ENCODE measurements around the gene NKAIN2.
"Not testable (repeated sequence)": the region's sequence is repeated elsewhere in the genome, so short reads cannot be mapped to it uniquely, and the experiment has no call there.

NKAIN2 gene

DNA sequence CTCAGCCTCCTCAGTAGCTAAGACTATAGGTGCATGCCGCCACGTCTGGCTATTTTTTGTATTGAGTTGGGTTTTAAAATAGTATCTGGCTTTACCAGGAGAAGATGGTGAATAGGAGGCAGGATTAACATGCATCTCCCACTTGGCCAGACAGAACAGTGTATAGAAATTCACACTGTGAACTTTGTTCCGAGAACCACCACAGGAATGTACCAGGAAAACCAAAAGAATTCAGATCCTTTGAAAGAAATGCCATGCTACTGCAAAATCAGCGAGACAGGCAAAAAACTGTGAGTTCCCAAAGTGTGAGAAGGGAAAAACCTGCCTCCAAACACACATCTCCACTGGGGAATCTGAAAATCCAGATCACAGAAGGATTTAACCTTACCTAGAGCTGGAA lies 327.6 kb downstream of the NKAIN2 start:
- DNase-seq = no peak

DNA sequence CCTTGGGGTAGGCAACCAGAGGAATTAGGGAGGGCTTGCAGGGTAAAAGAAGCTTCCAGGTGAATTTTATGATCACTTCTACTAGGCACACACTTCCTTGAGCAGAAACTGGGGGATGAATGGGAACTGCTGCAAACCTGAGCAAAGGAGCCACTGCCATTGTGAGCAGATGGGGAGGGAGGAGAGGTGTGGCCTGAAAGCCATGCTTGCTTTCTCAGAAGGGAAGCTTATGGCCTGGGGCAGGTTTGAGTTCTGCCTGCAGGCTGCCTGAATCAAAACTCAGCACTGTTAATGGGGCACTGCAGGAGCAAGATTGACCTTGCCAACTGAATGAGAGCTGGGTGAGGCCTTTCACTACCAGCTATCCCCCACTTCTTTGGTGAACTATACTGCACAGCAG lies 328.1 kb downstream of the NKAIN2 start:
- DNase-seq = no peak

DNA sequence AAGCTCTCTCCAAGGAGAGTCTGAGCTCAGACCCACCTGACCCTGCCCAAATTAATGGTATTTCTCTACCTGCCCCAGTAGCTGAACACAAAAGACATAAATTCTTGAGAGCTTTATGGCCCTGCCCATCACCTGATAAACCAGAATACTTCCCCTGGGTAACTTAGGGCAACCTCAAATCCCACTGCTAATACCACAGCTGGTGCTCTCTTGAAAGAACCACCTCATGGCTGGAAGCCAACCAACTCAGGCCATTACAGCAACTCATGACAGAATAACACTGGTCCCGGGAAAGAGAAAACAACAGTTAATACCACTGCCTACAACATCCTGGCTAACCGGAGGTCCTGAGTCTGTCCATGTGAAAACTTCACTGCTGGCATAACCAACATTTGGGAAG lies 328.6 kb downstream of the NKAIN2 start:
- no peak for DNase-seq

DNA sequence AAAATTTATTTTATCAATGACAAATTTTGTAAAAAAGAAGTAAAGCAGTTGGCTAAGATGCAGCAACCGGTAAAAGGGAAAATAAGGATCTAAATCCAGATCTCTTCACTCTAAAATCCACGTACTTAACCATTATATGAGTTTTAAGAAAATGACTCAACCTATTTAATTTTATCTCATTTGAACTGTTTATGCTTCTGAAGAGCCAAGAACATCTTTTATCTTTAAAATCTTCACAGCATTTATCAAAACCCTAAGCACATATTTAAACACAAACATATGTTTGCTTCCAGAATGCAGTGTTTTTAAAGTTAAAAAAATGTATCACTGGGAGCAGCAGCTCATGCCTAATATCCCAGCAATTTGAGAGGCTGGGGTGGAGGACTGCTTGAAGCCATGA lies 339.2 kb downstream of the NKAIN2 start:
- no peak for DNase-seq

DNA sequence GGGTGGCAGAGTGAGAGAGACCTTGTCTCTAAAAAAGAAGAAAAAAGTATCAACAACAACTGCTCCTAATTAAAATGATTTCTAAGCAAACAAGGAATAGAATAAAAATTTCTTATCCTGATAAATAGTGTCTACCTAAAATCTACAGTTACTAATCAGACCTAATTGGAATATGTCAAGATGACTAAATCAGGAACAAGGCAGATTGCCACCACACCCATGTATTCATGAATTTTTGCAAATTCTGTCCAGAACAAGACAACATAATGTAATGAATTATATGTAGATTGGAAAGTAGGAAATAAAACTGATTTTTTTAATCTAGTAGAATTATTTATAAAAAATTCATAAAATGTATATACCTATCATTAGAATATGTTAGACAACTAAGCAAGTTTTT lies 339.8 kb downstream of the NKAIN2 start:
- DNase-seq = no peak

DNA sequence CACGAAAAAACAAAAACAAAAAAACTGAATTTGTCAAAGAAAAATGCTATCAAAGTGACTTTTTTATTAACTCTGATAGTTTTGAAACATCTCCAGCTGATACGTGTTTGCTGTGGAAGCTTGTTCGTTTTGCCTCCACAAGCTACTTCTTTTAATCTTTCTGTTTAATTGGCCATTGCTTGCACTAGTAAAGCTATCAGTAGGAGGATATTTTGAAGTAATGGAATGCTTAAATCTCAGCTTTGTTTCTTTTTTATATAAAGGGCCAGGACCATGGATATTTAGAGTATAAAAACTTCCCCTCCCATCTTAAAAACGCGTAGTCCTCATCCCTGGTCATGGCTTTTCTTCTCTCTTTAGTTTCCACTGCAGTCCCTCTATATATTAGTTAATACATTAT lies 344.0 kb downstream of the NKAIN2 start:
- DNase-seq = no peak

DNA sequence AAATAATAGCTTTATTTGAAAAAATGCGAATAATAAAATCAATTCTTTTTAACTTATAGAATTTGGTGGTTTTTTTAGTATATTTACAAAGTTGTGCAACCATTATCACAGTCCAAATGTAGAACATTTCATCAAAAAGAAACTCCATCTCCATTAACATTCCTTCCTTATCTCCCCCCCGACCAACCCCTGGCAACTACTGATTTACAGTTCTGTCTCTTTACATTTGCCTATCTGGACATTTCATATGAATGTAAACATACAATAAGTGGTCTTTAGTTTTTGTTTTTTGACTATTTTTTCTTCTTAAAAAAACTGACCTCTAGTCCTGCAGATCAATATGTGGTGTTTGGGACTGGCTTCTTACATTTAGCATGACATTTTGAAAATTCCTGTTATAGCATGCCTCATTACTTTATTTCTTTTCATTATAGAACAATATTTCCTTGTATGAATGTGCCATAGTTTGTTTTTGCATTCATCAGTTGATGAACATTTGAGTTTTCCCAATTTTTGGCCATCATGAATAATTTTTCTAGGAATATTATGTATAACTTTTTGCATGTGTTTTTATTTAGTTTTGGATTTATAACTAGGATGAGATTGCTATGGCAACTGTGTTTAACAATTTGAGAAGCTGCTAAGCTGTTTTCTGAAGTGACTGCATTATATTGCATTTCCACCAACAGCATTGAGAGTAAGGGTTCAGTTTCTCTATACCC lies 344.7 kb downstream of the NKAIN2 start:
- DNase-seq = no peak

DNA sequence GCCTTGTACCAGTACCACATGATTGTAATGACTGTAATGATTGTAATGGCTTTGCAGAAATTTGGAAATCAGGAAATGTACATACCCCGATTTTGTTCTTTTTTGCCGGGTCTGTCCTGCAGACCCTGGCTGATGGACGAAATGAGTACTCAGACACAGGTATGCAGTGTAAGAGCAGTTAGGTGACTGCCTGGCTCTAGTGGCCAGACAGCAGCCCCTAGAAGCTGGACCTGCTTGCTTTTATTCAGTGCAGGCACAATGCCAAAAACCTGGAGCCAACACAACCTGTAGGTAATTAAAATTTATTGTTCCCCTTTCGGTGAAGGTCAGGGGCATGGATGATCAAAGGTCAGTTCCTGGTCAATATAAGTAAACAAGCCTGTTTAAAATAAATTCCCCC lies 346.0 kb downstream of the NKAIN2 start:
- no peak for DNase-seq

DNA sequence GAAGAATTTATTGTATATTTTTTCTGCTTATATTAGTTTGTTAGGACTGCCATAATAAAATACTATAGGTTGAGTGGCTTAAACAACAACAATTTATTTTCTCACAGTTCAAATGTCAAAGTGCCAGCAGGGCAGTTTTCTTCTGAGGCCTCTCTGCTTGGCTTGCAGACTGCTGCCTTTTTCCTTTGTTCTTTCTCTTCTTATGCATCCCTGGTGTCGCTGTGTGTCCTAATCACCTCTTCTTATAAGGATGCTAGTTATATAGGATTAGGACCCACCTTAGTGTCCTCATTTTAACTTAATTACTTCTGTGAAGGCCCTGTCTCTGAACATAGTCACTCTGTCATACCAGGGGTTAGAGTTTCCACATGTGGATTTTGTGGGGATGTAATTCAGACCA lies 354.4 kb downstream of the NKAIN2 start:
- DNase-seq = no peak

DNA sequence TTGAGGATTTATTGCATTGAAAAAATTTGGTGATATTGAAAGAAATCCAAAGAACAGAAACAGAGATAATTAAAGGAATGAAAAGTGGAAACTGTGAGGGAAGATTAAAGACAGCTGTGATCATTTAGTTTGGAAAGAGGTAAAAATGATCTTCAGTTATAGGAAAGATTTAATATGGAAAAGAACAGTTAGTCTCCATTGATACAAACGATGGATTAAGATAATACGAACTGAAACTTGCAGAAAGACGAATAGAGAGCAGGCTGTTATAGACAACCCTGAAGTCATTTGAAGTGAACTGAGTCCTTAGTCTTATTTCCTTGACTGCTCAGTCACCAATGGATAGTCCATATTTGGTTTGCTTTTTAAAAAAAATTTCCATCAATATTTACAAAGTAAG lies 360.0 kb downstream of the NKAIN2 start:
- DNase-seq = no peak

DNA sequence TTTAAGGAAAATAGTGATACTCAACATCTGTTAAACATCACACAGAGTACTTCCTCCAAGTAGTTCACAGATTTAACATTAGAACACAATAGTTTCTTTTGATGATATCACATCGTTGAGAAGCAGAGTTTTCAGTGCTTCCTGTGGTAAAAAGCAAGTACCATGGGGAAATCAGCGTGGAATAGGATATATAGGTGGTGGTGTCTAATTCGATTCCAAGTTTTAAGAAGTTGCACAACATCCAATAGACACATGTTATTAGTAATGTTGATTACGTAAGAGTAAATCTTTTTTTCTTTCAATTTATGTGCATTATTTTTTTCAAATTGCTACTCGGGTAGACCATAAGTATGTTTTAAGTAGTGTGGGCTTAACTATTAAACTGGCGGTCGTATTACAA lies 360.7 kb downstream of the NKAIN2 start:
- DNase-seq = no peak

DNA sequence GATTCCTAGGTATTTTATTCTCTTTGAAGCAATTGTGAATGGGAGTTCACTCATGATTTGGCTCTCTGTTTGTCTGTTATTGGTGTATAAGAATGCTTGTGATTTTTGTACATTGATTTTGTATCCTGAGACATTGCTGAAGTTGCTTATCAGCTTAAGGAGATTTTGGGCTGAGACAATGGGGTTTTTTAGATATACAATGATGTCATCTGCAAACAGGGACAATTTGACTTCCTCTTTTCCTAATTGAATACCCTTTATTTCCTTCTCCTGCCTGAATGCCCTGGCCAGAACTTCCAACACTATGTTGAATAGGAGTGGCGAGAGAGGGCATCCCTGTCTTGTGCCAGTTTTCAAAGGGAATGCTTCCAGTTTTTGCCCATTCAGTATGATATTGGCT lies 363.6 kb downstream of the NKAIN2 start:
- DNase-seq = not testable (repeated sequence)

DNA sequence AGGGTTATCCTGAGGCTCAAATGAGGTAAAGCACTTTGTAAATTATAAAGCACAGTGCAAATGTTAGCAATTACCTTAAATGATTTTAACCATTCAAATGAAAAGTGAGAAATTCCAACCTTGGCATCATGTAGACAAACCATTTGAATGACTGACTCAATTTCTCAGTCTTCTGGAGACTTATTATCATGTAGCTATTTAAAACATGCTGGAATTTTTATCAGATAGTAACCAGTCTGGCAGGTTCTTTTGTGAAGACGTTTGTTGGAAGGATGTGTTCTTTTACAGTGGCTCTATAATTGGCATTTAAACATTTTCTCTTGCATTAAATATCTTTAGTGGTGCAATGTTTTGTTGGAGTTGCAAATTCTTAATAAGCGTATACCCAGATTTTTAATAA lies 386.6 kb downstream of the NKAIN2 start:
- no peak for DNase-seq

DNA sequence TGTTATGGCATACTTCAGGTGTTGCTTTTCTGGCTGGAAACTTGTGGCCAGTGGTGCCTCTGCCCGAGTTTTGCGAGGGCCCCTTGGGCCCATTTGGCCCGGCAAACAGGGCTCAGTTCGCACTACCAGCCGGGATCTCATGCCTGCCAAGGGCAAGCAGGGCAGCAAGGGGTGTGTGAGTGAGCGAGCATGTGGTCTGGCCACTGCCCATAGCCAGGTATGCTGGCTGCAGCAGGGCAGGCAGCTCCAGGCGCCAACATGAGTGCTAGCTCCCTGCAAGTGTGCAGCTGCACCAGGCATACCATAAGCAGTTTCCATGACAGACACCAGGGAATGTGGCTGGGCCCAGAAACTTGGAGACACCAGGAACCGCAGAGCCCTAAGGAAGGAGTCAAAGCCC lies 389.5 kb downstream of the NKAIN2 start:
- DNase-seq = no peak

DNA sequence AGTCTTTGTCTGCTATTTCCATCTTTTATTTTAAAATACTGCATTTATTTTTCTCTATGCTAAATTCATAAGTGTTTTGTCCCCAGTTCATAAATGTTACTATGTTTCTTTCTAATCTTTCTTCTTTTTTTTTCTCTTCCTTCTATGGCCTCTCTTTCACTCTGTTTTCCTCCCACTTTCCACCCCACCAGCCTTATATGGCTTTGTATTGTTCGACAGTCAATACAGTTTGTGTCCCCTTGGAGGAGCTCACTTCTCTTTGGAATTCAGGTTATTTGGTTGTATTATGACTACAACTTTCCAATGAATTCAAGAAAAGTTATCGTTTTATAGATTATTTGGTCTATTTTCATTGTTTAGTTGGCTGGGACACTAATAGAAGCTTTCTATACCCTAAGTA lies 393.5 kb downstream of the NKAIN2 start:
- DNase-seq = no peak

DNA sequence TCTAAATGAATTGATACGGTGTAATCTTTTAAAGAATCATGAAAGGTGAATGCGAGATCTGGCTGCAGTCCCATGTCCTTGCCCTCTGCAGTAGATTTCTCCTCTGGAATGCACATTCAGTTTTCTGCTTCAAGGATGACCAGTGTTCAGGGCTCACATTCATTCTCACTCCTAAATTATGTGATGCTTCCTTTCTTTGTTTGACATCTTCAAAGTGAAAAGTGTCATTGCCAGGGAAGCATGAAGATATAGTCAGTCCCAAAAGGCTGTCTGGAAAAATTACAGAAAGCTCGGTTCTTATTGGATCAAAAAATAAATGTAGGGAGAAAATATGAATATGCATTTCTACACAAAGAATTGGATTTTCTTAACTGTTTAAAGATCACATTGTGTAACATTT lies 395.6 kb downstream of the NKAIN2 start:
- DNase-seq = no peak

DNA sequence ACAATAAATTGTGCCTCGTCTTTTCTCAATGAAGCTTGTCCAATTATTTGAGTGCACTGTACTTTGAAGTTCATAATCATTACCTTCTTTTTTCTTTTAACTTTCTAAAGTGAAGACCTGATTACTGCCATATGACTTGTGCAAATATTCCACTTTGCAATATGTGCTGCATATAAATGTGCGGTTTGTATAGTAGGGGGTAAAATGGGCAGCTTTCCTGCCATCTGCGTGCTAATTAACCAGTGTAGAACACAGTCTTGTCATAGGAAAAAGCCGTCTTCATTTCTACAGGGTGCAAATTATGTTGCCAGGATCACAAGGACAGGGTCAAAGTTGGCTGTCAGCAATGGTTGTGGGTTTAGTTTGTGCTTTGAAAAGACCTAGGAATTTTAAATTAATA lies 397.0 kb downstream of the NKAIN2 start:
- no peak for DNase-seq

DNA sequence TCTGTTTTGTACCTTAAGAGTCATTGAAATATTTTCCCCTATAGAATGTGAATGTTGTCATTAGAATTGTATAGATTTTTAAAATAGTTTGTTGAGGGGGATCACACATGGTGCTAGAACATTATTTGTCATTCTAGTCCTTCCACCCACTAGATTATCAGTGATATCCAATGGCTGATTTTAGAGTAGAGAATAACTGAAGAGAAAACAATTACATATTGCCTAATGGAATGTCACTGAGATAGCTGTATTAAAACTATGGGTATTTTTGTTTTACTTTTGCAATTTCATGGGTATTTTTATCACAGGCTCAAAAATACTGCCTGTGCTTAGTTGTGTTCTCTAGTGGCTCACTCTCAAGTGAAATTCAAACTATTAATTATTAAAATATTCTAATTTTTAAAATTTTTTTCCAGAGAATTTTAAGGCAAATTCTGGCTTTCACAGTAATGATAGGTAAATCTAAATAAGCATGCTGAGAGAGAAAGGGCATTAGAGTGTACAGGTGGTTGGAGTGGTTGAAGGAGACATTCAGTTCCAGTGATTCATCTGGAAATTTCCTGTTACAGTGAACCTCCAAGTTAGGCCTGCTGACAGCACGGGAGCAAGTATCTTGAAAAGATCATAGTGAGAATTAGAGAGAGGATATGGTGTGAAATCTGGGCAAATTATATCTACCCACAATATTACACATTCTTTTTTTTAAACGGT lies 399.6 kb downstream of the NKAIN2 start:
- no peak for DNase-seq

DNA sequence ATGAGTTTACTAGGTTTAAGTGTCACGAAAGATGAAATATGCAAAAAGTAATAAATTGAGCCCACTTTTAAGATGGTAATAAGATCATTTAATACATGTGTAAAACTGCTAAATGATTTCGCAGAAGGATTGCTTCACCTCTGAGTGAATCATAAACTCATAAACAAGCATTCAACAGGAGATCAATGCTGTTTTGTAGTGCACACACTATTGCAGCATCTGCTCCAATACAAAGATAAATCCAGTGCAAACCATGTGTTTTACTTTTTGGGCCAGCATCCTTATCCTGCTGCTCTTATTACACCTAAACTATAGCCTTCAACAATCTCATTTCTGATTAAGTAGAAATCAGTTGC lies 400.1 kb downstream of the NKAIN2 start:
- DNase-seq = no peak

DNA sequence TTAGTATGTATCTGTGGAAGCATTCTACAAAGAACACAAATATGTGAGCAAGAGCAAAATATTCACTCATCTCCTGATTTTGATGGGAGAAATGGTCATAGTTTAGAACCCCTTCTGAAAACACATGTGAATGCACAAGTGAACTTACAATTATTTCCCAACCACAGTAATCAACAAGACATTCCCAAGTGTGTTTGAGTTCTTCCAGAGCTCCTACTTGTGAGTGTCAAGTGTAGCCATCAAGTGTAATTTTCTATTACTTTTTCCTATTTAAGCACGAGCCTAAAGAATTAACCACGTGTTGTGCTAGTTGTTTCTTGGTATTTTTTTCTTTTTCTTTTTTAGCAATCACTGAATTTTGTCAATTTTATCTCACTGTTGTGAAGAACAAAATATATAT lies 402.3 kb downstream of the NKAIN2 start:
- no peak for DNase-seq

DNA sequence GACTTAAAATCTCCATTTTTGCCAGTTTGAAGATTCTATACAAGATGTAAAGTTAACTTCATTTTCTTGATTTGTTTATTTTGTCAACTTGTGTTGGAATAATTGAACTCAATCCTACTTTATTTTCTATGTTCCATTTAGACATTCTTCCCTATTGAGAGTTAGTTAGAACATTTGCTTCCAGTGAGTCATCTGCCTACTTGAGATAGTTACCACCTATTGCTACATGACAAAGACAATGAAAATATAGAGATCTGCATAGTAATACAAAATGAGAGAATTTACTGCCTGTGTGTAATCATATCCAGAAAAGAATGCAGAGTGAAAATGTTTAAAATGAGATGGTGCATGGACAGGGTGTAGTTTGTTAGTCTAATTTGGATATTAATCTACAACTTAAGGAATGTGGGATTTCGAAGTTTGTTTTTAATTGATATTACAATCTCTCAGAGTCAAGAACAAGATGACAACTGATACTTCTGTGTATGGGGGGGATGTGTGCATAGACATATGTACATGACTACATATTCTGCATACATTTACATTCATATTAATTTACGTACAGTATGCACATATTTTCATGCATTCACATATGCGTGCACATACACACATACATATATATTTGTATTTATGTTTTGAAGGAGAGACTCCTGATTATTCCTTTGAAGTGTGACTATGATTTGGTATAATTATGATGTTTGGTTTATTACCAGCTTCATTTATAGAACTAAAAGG lies 420.1 kb downstream of the NKAIN2 start:
- no peak for DNase-seq

DNA sequence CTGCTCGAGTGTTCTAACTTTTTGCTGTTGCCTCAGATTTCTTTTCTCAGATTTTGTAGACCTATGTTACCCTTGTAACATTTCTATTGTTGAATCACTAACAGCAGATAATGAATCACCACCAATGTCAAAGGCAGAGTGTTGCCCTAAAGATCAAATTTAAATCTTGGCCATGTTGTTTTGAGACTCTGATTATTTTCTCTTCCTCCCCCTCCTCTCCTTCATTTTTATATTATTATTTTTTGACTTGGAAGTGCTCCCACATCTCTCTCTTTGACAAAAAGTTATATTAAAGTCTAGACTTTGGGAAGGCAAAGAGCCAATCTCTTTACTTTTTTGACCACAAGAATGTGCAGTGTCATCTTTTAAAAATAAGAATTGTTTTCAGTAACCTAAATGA lies 422.7 kb downstream of the NKAIN2 start:
- no peak for DNase-seq

DNA sequence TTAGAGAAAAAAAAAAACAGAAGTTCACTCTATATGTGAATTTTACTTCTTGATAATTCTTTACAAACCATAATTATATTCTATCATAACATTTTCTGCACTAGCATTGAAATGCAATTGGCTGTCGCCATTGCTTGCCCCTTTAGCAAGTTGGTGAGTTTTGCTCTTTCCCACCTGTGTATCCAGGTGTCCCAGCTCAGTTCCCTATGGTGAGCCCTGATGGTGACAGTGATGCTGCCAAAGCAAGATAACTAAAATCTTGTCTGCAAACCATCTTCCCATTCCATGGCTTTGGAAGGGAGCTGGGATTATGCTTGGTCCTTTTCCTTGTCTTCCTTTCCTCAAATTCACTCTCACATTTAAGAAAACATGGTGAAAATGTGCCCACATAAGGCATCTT lies 429.6 kb downstream of the NKAIN2 start:
- no peak for DNase-seq

DNA sequence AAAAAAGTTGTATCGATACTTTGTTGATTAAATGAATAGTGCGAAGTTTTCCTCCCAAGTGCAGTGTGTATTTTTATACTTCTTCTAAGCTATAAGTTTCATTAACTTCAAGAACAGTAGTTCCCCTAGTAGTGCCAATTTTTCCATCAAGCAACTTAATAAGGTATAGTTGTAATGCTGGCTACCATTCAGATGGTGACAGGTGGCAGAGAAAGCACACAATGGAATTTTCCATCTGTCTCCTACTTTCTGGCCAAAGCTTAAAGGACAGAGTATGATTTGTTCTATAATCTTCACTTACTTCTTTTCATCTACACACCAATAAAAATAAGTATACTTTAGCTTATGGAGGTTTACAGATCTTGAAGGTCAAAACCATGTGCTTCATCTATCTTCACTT lies 431.1 kb downstream of the NKAIN2 start:
- no peak for DNase-seq

All from CD4-positive, alpha-beta T cell treated with Interleukin-10 for 1 hour (primary cell).